Cardiac fibroblast (primary cell): ENCODE results near the gene NAE1.

Experiments
- DNase-seq, 2 donors: peaks; one replicate each; pipeline versions ENCODE4 v3.0.0 to v3.0.0-alpha.2; 2010; ENCODE audit warnings: low read depth in 2 of 2
- H3K4me3 ChIP-seq, 2 donors: replicated peaks in 1 of 2; 1 replicate in 1 of 2; 2 replicates in 1 of 2; pipeline ENCODE4 v1.5.1; 2011; ENCODE audit warnings: low read depth in 2 of 2, low read length in 2 of 2, mild to moderate bottlenecking in 2 of 2, moderate library complexity in 1 of 2
- TF ChIP-seq, protein P1 (sequence below): IDR thresholded peaks from one replicate; pipeline ENCODE4 v1.5.1; 2011; ENCODE audit warnings: low read depth, mild to moderate bottlenecking, low read length, inconsistent platforms

NAE1 gene

DNA sequence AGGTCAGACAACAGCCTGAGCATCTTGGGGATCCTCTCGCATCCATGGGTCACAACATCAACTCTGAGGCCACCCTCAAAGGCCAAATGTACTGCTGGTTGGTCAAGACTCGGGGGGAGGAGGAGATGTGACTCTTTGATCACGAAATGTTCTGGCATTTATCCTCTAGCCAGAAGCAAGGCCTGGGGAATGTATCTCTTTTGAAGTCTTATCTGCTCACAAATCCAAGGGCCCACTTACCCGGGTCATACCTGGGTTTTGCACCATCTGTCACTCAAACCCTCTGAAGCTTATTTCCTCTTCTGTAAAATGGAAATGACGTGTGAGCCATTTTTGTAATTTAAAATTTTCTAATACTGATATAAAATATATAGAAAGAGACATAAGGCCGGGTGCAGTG lies 26.7 kb upstream of the NAE1 start:
- no peak for DNase-seq
- H3K4me3 ChIP-seq: no peak overlapping the region
- TF ChIP-seq, protein P1, sequence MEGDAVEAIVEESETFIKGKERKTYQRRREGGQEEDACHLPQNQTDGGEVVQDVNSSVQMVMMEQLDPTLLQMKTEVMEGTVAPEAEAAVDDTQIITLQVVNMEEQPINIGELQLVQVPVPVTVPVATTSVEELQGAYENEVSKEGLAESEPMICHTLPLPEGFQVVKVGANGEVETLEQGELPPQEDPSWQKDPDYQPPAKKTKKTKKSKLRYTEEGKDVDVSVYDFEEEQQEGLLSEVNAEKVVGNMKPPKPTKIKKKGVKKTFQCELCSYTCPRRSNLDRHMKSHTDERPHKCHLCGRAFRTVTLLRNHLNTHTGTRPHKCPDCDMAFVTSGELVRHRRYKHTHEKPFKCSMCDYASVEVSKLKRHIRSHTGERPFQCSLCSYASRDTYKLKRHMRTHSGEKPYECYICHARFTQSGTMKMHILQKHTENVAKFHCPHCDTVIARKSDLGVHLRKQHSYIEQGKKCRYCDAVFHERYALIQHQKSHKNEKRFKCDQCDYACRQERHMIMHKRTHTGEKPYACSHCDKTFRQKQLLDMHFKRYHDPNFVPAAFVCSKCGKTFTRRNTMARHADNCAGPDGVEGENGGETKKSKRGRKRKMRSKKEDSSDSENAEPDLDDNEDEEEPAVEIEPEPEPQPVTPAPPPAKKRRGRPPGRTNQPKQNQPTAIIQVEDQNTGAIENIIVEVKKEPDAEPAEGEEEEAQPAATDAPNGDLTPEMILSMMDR: no peak

DNA sequence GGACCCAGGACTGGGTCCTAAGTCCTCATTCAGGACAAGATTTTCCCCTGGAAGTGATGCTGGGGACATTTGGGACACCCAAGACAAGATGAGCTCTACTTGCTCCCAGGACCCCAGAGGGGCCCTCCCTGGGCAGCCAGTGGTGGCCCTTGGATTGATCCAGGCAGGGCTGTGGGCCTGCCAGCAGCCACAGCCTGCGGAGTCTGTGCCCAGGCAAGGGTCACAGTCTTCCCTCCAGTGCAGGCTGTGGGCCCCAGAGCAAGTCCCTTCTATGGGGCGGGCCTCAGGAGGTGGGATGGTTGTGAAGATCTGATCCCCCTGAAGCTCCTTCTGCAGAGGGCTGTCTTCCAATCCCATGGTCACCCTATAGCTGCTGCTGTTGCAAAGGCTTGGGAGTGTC lies 26.0 kb upstream of the NAE1 start:
- TF ChIP-seq, protein P1: no peak
- no peak overlapping the region for H3K4me3 ChIP-seq
- no peak for DNase-seq

DNA sequence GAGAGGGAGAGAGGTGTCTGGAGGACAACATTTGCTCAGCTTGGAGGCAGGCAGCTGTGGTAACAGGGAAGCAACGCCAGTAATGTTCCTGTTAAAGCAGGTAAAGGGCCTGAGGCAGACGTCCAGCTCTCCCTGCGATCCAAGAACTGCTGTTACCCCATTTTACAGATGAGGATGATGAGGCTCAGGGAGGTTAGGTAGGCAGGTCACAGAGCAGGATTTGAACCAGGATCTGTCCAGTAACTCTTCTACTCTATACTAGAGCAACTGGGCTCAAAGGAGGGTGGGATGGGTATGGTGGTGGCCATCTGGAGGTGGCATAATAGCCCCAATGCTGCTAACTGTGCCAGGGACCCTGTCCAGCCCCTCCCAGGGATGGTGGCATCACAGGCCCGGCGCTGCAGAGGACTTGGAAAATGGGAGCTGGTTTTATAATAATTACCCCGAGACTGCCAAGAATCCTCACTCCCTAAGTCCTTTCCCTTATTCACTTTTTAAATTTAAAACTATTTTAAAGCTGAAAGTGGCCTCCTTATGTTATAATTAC lies 25.5 kb upstream of the NAE1 start:
- H3K4me3 ChIP-seq: no peak overlapping the region
- no peak for DNase-seq
- TF ChIP-seq, protein P1: no peak

DNA sequence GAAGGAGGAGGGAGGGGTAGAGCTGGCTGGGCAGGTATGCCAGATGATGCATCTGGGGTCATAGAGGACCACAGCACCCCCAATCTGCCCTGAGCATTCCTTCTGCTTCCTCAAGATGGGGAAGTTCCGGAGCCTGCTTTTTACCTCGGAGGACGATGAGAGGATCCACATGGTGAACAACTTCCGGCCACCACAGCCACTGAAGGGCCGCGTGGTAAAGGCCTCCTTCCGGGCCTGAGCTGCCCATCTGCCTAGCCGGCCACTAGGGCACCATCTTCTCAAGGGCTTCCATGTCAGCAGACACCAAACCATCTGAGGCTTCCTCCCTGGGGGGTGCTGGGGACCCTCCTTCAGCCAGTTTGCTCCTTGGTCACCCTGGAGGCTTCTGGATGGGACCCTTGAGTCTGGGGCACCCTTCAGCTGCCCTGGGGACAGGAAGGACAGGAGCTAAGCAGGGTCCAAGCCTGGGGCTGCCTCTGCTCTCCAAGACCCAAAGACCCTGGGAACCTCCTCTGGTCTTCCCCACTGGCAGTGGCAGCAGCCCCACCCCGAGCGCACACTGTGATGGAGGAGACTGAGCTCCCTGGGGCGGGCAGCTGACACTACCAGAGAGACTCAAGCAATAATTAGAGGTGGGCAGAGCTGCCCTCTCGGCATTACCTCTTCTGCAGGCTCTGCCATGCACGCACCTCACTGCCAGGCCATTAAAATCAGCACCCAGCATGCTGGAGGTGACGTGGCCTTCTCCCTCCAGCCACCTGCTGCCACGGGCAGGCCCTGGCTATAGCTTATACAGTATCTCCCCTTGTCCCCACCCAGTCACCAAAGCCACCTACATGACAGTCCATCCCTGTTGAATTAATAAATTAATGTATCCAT lies 22.7 kb upstream of the NAE1 start:
- TF ChIP-seq, protein P1: no peak
- no peak overlapping the region for H3K4me3 ChIP-seq
- no peak for DNase-seq

DNA sequence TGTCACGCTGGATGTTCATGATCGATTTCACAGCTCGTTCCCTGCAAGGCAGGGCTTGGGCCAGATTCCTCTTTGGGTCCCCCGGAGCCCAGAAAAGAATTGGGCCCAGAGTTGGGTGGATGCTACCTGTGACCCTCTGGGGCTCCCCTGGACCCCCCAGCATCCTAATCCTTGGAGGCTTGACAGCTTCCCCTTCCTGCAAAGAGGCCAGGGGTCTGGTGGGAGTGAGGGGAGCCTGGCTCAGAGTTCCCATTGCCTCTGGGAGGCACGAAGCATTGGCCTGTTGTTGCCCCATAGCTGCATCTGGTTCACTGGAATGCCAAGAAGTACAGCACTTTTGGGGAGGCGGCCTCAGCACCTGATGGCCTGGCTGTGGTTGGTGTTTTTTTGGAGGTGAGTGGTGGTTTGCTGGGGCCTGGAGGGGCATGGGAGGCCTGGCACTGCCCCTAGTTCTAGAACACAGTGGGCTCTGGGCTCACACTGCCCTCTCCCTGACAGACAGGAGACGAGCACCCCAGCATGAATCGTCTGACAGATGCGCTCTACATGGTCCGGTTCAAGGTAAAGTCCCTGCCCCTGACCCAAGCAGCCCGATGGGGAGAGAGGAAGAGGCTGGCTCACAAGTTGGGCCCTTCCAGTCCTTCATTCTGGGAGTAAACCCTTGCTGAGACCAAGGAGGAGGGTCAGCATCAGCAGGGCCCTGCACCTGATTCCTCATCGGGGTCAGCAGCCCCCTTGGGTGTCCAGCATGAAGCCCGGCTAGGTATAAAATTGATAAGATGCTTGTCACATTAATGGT lies 20.6 kb upstream of the NAE1 start:
- H3K4me3 ChIP-seq: no peak overlapping the region
- no peak for DNase-seq
- TF ChIP-seq, protein P1: no peak

DNA sequence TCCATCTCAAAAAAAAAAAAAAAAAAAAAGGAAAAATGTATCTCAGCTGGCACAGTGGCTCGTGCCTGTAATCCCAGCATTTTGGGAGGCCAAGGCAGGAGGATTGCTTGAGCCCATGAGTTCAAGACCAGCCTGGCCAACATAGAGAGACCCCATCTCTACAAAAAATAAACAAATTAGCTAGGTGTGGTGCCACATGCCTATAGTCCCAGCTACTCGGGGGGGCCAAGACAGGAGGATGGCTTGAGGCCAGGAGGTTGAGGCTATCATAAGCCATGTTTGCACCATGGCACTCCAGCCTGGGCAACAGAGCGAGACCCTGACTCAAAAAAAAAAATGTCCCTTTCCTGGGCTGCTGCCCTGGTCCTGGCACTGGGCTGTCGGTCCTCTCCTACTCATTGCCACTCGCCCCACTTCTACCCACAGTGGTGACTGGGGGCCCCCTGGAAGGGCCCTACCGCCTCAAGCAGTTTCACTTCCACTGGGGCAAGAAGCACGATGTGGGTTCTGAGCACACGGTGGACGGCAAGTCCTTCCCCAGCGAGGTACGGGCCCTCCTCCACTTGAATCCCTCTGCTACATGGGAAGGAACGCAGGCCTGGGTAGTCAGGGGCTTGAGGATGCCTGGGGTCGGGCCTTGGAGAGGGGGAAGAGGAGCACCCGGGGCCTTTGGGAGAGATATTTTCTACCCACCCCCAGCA lies 19.5 kb upstream of the NAE1 start:
- H3K4me3 ChIP-seq: no peak overlapping the region
- no peak for DNase-seq
- TF ChIP-seq, protein P1: no peak
